Astrocyte of the cerebellum (primary cell): ENCODE results near the gene BBC3.
A peak's percentile ranks its signal among the peaks of the same experiment; 100 is the strongest.

Experiments
- DNase-seq: peaks from one replicate; pipeline ENCODE4 v3.0.0-alpha.2; 2011; ENCODE audit warnings: low read depth
- H3K4me3 ChIP-seq: 2 replicates; pipeline ENCODE4 v1.5.1; 2011; ENCODE audit warnings: mild to moderate bottlenecking, low read depth, low read length, moderate library complexity
- CTCF ChIP-seq: IDR thresholded peaks from 2 replicates; pipeline ENCODE4 v1.5.1; 2012; ENCODE audit warnings: low read length, low read depth, moderate library complexity, mild to moderate bottlenecking; ENCODE audit errors: missing control alignments
- in situ Hi-C: cut with HindIII; loops from 2 replicates; pipeline ENCODE4 v1.10.0; 2017; ENCODE audit warnings: low sequenced_read_pairs

The BBC3 gene

DNA sequence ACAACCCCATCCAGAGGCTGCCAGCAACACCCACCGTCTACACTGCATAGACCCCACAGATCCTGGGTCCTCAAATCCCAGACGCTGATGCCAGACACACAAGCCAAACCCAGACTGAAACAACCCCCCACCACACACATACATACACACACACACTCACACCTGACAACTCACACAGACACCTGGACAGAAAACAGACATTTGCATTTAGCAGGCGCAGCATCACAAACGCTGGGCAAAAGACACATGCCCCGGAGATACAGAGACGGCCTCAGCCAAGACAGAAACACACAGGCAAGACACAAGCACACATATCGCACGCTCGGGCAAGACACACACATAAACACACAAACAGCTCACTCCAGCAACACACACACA lies 1.3 kb downstream of the BBC3 start:
- peak overlapping the region; percentile 87 for H3K4me3 ChIP-seq
- DNase-seq = no peak
- in situ Hi-C loops = no loop called here
- no peak for TF ChIP-seq CTCF

DNA sequence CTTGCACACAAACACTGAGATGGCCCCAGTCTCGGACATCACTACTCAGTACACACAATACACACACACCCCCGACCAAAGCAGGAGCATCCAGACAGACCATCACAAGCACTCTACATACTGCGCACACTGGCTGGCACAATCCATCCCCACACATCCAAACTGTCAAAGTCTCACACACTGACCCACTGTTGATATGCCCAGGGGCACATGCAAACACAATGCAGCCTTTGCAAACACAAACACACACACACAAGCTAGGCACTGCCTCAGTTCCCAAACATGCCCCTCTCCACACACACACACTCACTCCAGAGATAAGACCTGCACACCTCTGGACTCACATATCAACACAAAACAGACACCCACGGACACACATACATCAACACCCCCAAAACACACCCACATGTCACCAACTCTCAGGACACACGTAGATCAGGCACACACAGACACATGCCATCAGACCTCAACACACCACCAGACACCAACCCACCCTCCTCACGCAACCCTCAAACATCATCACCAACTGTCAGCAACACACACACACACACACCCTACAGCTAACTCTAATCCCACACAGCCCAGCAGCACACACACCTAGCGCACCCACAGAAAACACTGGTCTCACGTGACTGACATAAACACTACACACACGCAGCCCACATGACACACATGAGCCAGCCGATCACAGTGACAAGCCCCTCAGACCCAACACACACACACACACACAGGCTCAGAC lies 1.9 kb downstream of the BBC3 start:
- DNase-seq = no peak
- peak overlapping the region; percentile 87 for H3K4me3 ChIP-seq
- TF ChIP-seq CTCF = no peak
- in situ Hi-C loops = no loop called here

GRCh38 chr19:47228168-47228936 lies 2.6 kb downstream of the BBC3 start:
- DNase-seq = no peak
- in situ Hi-C loops = no loop called here
- no peak for TF ChIP-seq CTCF
- peak overlapping the region; percentile 87 for H3K4me3 ChIP-seq

GRCh38 chr19:47227352-47228167 lies 3.4 kb downstream of the BBC3 start:
- peak overlapping the region; percentile 87 for H3K4me3 ChIP-seq
- in situ Hi-C loops = no loop called here
- DNase-seq = peak; percentile 62
- no peak for TF ChIP-seq CTCF

DNA sequence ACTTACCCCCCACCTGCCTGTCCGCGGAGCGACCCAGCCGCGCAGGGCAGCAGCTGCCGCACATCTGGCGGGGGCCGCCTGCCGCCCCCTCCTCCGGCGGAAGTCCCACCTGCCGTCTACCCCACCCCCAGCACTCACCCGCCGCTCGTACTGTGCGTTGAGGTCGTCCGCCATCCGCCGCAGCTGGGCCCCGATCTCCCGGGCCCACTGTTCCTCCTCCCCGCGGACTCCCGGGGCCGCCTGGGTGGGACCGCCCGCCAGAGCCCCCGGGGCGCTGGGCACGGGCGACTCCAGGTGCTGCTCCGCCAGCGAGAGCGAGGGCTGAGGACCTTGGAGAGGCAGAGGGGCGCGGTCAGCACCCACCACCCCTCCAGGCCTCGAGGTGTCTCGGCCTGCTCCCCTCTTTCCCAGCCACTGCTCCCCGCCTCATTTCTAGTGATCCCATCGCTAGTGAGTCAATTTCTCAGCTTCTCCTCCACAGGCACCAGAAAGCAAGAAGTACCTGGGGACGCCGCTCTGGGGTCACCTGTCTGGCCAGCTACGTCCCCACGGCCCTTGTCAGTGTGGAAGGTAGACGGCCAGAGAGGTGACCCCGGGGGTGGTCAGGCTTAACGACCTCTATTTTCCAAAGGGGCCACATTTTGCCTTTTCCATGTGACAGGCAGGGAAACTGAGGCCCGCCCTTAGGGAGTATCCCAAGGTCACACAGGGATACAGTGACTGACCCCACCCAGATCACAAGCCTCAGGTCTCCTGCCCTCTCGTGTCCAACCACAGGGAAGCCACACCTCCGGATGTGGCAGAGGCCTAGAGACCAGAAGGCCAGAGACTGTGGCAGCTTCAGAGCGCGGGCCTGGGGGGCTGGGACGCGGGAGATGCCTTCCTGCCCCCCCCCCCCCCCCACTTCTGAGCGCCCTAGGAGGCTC lies 4.3 kb downstream of the BBC3 start:
- DNase-seq = no peak
- in situ Hi-C loops = no loop called here
- no peak for TF ChIP-seq CTCF
- peak overlapping the region; percentile 87 for H3K4me3 ChIP-seq
